HepG2 (cell line): ENCODE results near the gene DDAH2.

Source experiments
- CEBPB ChIP-seq: IDR thresholded peaks from 2 replicates; pipeline ENCODE4 v1.6.1; 2011; ENCODE audit warnings: low read depth, low read length, improper control_type of control experiment, borderline replicate concordance
- KDM1A ChIP-seq: IDR thresholded peaks from 2 replicates; pipeline ENCODE4 v1.6.1; 2016; ENCODE audit warnings: missing compliant biosample characterization
- MYC ChIP-seq: sonication (generic); formaldehyde crosslinking; IDR thresholded peaks from 2 replicates; pipeline ENCODE4 v1.9.0; 2021; ENCODE audit warnings: missing genetic modification reagents, borderline replicate concordance
- PHF8 ChIP-seq: sonication (generic); formaldehyde crosslinking; IDR thresholded peaks from 2 replicates; pipeline ENCODE4 v1.5.0; 2020; ENCODE audit warnings: missing genetic modification reagents
- ZBTB20 ChIP-seq: sonication (generic); formaldehyde crosslinking; IDR thresholded peaks from 2 replicates; pipeline ENCODE4 v1.8.1; 2023; ENCODE audit warnings: missing genetic modification reagents, low read depth, mild to moderate bottlenecking, borderline replicate concordance
- ZZZ3 ChIP-seq: sonication (generic); formaldehyde crosslinking; IDR thresholded peaks from 2 replicates; pipeline ENCODE4 v1.4.0; 2020; ENCODE audit warnings: missing genetic modification reagents, mild to moderate bottlenecking, borderline replicate concordance
- TF ChIP-seq, protein P1 (sequence below): sonication (generic); formaldehyde crosslinking; IDR thresholded peaks from 2 replicates; pipeline ENCODE4 v1.5.0; 2020; ENCODE audit warnings: mild to moderate bottlenecking, missing genetic modification reagents, moderate library complexity

DNA sequence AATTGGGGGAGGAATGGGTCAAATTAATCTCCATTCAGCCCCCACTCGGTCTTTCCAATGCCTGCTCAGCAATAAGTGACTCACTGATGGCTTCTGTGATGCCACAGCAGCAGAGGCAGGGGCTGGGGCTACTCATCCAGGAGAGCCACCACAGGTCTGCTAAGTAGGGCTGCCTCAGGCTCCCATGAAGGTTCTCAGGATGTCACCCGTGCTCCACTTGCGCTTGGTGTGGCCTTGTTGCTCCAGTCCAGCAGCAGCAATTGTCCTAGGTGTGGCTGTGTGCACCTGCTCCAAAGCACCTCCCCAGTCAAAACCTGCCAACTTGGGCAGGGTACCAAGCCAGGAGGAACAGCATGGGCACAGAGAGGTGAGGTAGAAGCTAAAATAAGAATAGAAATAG, 6.9 kb downstream of the DDAH2 start:
- TF ChIP-seq, protein P1, sequence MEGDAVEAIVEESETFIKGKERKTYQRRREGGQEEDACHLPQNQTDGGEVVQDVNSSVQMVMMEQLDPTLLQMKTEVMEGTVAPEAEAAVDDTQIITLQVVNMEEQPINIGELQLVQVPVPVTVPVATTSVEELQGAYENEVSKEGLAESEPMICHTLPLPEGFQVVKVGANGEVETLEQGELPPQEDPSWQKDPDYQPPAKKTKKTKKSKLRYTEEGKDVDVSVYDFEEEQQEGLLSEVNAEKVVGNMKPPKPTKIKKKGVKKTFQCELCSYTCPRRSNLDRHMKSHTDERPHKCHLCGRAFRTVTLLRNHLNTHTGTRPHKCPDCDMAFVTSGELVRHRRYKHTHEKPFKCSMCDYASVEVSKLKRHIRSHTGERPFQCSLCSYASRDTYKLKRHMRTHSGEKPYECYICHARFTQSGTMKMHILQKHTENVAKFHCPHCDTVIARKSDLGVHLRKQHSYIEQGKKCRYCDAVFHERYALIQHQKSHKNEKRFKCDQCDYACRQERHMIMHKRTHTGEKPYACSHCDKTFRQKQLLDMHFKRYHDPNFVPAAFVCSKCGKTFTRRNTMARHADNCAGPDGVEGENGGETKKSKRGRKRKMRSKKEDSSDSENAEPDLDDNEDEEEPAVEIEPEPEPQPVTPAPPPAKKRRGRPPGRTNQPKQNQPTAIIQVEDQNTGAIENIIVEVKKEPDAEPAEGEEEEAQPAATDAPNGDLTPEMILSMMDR (CRISPR knock-in tag): no peak
- no peak for TF ChIP-seq KDM1A
- no peak for TF ChIP-seq ZZZ3 (CRISPR knock-in tag)
- TF ChIP-seq CEBPB: no peak
- no peak for TF ChIP-seq ZBTB20 (CRISPR knock-in tag)
- TF ChIP-seq MYC (CRISPR knock-in tag): no peak
- no peak for TF ChIP-seq PHF8 (CRISPR knock-in tag)
